Measurements from ENCODE around the gene VWF.

Gene VWF

DNA sequence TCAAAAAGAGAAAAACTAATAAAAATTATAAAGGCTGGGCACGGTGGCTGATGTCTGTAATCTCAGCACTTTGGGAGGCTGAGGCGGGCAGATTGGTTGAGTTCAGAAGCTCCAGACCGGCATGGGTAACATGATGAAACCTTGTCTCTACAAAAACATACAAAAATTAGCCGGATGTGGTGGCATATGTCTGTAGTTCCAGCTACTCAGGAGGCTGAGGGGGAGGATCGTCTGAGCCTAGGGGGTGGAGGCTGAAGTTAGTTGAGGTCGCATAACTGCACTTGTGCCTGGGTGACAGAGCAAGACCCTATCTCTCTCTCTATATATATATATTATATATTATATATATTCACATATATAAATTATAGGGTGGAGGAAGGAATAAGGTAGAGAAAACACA is 146.9 kb downstream of the VWF start:
- DNase-seq (ENCODE audit: low read depth): no peak

DNA sequence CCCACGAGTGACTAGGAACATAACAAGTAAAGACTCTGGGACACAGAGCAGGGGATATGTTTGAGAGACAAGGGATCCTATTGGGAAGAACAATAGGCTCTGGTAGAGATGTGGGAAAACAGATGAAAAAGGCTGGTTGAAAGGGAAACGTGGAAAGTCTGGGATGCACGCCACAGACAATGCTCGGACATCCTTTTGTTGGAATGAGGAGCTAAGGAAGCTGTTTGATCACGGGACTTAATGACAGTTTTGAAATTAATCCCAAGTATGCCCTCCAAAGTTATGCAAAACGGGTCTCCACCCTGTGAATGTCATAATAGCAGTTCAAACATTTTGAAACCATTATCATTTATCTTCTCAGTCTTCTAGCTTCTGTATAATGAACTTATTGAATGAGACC is 147.8 kb downstream of the VWF start:
- no peak for DNase-seq (ENCODE audit: low read depth)

DNA sequence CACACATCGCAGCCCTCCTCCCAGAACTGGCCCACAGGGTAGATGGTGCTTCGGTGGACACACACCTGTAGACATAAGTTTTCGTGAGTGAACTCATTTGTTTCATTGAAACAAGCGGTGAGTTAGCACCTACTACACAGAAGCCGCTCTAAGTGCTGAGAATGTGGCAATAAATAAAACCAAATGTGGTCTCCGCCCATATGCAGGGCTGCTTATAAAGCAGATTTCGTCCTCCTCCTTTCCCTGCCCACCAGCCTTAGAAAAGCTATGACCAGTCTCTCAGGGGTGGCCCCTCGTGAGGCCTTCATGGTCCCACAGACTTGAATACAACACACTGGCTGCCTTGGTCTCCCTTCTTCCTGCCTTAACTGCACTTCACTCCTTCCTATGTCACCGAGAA is 148.3 kb downstream of the VWF start:
- DNase-seq (ENCODE audit: low read depth): no peak

DNA sequence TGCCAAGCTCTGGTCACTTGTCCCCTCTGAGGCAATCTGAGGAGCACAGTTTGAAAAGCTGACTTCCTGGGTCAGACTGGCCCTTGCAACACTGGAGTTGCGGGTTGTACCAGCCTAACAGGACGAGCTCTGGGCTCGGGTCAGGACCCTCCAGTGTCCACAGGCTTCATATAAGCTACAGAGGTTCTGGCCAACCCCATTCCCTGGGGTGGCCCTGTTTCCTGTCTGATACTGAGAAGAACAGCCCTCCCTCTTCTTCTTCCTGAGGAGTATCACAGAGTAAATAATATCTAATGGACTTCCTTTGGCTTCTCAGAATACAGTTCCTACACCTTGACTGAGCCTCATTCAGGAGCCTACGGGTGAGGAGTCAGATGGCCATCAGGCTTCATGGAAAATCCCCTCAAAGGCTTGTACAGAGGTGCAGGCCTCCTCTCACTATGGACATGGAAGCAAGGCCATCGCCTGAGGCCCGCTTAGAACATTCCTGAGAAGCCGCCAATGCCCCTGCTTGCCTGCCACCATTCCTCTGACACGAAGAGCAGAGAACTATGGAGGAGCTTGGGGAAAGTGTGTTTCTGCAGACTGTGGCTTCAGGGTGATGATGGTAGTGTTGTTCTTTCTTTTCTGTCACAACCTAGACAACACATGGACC is 150.9 kb downstream of the VWF start:
- DNase-seq (ENCODE audit: low read depth): no peak

DNA sequence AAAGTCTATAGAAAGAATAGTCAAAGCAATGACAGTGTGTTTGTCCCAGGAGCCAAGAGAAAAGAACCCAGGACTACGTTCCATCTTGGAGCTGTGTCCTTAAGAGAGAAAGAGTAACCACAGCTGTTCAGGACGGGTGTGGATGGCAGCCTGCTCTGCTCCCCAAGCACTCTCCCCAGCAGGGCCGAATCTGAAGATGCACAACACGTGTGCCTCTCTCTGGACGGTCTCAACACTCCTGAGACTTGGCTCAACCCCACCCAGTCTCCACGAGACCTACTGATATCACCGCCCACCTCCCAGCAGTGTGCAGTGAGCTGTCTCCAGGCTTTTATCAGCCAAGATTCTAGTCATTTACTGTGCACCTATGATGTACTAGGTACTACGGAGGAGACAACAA is 152.1 kb downstream of the VWF start:
- DNase-seq (ENCODE audit: low read depth): no peak

DNA sequence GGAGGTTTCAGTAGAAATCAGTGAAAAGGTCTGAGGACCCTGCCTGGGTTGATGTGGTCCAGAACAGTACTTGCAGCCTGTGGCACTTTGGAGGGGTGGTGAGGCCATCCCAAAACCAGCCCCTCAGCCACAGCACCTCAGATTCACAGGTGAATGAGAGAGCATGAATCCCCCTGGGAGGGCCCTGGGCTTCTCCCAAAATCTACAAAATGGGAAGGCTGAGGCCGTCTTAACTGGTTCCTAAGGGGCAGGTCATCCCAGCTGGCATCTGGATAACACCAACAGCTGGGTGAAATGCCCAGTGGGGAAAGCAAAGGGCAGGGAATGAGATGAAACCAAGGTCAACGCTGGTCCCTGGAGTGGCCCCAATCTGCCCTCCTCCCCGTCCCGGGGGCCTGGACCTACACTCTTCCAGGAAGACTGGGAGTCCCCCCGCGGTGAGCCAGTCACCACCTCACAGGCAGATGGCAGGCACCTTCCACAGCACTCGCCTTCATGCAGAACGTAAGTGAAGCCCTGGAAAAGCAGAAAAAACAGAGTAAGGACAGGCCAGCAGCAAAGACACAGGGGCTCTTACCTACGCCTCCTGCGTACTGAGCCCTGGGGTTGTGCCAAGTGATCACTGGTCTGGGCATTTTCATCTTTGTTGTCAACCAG is 153.1 kb downstream of the VWF start:
- DNase-seq (ENCODE audit: low read depth): no peak

DNA sequence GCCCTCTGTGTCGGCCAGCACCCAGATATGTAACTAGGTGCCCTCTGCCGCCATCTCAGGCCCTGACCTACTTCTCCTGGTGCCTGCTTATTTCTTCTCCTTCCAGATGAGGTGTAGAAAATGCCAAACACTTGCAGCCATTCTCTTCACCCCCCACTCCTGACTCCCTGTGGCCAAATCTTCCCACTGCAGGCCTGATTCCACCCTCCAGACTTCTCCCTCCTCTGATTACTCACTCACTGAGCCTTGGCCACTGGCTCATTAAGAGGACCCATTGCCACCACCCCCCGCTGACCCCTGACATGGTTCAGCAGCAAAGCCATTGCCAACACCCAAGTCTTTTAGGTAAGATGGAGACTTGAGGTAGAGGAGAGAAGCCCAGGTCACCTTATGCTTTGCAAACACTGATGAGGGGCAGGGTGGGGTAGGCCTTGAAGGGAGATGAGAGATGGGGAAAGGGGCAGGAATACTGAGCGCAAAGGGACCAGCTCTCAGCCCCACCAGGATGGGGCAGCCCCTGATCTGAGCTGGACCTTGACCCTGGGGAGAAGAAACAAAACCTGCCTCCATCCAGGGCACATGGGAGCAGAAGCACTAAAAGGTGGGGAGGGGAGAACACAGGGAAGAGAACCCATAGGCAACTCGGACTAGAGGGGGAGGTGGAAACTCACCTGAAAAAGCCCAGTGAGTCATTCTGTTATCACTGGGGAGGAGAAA is 154.3 kb downstream of the VWF start:
- no peak for DNase-seq (ENCODE audit: low read depth)

DNA sequence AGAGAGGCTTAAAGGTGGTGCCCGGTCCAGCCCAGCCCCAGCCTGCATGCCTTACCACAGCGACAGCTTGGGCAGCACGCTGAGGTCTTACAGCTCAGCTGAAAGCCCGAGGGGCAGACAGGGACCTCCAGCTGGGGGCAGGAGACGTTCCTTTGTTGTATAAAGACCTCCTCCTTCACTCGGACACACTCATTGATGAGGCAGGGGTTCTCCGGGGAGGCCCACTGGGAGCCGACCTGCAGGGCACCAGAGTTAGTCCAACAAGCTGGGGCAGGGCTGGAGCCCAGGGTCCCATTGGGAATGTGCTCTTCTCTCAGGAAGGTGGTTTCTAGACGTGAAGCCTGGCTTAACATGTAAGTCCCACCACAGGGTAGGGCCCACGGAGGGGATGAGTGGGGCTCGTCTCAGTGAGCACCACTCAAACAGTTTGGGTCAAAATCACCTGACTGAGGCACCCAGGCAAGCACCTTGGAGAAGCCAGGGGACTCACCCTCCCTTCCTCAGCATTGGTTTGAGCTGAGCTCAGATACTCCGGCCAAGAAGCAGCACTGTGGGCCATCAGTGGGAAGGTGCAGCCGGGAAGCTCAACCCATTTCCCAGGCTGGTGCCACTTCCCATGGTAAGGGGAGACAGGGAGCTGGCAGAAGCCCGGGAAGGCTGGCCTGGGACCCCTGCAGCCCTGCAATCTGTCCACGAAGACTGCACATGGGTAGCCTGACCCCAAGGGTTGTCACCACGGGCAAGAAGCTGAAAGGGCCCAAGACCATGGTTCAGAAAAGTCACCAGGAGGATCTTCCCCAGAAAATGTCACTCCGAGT is 155.1 kb downstream of the VWF start:
- no peak for DNase-seq (ENCODE audit: low read depth)

DNA sequence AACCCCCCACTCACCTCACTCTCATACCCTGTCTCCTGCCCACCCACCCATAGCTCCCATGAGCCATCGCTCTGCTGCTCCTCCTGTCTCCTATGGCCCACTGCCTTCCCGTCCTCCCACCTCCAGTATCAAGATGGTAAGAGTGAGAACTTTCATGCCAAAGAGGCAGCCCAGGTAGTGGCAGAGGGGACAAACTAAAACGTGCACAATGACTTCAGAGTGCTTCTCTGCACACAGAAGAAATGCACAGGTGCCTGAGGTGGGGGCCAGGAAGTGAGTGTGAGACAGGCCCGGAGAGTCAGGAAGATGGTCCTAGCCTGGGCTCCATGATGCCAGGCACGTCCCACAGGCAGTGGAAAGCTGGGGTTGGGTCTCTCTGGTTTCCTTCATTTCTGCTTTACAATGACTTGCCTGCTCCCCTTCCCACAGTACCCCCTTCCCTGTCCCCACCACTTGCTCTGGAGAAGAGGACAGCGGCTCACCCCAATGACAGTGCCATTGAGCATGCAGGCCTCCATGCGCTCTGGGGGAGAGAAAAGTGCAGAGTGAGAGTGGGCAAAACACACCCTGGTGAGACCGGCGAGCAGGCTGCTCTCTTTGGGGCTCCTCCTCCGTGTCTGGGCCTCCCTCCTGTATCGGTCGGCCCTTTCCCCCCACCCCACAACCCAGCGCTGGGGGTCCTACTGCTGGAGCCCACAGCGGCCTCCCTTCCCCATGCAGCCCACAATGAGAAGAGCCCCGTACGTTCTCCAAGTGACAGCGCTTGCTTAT is 156.6 kb downstream of the VWF start:
- no peak for DNase-seq (ENCODE audit: low read depth)

DNA sequence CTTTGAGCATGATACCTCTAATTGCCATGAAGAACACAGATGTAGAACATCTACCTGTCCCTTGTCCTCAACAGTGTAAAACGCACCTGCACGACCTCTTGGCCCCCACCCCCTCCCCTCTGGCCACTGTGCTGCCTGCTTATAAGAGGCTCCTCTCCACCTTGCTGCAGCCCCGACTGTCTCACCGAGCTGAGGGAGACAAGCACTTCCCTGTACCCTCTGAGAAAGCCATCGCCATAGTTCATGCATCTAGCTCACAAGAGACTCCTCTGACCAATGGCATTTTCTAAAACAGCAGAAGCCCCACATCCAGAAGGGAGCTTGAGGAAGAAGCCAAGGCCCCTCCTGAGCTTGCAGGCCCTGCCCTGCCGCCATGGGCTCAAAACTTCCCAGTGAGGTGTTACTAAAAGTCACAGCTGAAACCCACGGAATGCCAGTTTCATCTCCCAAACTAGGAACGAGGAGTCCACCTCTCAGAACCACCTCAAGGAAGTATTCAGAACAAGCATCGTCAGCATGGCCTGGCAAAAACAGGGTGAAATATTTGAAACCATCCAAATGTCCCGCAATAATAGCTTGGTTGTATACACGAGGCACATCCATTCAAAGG is 157.9 kb downstream of the VWF start:
- no peak for DNase-seq (ENCODE audit: low read depth)

DNA sequence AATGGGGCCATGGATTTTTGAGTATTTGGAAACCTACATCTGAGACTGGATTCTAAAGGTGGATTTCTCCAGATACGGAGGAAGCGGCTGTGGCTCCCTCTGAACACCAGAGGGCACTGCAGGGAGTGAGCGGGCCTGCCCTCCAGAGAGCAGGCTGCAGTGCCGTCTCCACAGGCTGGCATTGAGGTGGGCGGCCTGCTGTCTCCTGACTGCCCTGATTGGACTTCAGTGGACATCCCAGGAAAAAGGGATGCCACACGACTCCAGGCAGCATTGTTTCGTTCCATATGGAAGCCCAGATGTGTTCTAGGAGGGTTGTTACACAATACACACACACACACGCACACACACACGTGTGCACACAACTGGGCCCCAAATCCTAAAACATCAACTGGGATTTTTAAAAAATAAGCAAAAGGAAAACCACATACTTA is 158.5 kb downstream of the VWF start:
- peak; percentile 20 for DNase-seq (ENCODE audit: low read depth)

DNA sequence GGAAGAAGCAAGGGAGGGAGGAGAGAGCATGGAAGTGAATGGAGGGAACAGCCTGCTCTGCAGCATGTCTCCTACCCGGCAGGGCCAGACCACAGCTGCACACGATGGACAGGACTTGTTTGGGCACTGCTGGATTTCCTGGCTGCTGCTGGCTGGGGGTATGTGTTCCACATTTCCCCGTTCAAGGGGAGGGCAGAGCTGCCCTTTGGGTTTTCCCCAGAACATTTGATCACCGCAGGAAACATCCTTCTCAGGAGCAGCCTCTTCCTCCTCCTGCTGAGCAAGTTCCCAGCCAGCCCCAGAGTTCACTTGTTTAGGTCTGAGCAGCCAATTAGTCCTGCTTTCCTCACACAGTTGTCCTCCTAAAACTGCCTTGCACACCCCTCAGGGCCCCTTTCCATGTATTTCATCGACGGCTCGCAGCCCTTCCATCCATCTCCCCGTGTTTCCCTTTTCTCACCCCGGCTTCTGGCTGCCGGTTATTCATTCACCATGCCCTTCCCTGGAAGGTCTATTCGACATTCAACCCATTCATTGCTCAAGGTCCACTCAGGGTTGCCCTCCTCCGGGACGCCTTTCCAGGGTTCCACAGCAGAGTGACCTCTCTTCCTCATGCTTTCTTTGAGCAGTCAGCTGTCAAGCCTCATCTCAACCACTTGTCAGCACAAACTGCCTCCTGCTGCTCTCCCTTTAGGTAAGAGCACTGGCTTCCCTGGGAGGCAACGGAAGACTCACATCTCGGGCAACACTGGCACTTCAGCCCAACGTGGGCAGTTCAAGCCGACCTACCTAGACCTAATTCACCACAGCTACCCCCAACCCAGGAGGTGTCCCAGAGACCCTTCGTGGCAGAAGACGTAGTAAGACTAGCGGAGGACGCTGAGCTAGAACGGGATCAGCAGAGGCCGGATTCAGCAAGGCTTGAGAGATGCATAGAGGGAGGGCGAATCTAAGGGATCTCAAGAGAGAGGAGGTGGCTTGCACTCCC is 159.3 kb downstream of the VWF start:
- no peak for DNase-seq (ENCODE audit: low read depth)

DNA sequence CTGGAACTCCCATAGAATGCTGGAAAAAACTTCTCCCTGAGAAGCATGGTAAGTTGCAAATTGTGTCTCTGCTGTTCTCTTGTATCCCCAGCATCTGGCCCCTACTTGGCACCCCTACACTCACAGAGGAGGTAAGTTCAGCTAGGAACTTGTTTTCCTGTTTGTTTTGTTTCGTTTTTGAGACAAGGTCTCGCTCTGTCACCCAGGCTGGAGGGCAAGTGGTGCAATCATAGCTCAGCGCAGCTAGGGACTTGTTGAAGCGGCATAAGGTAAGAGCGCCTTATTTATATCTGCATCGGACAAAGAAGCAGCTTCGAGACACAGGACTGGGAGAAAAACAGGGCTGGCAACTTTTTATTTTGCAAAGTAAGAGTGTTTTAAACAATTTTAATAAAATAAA is 161.0 kb downstream of the VWF start:
- DNase-seq (ENCODE audit: low read depth): no peak

DNA sequence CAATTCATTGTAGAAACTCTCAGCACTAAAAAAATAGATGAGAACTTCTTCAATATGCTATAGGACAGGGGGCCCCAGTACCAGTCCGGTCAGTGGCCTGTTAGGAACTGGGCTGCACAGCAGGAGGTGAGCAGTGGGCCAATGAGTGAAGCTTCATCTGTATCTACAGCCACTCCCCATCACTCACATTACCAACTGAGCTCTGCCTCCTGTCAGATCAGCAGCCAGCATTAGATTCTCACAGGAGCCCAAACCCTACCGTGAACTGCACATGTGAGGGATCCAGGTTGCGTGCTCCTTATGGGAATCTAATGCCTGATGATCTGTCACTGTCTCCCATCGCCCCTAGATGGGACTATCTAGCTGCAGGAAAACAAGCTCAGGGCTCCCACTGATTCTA is 163.7 kb downstream of the VWF start:
- DNase-seq (ENCODE audit: low read depth): no peak

DNA sequence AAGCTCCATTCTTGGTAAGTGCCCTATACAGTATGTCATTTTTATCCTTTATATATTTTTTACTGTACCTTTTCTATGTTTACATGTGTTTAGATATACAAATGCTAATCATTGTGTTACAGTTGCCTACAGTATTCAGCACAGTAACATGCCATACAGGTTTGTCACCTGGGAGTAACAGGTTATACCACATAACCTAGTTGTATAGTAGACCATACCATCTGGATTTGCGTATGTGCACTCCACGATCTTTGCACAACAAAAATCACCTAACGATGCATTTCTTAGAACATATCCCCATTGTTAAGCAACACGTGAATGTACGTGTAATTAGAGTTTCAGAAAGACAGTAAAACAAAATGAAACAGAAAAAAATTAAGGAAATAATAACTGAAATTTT is 167.5 kb downstream of the VWF start:
- no peak for DNase-seq (ENCODE audit: low read depth)

DNA sequence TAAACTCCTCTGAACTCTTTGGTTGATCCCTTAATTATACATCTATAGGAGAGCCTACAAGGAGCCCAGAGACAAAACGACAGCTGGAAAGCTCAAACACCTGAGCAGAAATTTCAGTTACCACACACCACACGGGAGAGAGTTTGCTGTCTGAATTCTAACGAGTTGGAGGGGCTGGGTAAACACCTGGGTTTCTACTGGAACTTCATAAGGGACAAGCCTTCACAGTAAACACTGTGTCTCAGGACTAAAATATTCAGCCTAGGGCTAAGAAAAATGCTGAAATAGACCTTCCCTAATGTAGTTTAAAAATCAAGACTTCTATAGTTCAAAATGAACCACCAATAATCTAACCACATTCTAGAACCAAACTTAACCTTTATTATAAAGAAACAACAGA is 169.8 kb downstream of the VWF start:
- no peak for DNase-seq (ENCODE audit: low read depth)

DNA sequence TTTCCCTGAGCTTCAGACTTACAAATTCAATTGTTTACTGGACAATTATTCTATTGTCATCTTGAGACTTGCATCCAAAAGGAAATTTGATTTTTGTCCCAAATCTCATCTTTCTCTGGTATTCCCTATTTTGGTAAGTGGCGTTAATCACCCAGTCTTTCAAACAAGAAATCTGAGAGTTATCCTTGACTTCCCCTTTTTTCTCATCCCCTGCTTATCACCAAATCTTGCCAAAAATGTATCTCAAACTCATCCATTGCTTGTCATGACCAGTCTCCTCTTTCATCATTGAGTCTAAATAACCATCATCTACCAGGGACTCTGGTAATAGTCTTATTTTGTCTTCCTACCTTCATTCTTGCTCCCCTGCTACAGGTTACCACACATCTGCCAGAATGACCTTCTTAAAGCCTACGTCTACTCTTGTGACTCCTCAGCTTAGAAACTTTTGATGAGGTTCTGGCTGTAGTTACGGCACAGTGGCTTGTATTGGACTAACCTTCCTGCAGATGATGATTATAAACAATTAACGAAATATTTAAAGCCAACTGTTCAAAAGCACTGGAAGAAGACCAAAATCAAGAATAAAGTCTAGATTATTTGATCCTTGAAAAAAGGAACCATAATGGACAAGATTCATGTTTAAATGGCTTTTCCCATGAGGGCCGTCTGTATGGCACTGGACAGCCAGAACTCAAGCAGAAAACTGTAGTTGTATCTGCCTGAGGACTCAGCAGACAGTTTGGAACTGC is 170.5 kb downstream of the VWF start:
- DNase-seq (ENCODE audit: low read depth): no peak

DNA sequence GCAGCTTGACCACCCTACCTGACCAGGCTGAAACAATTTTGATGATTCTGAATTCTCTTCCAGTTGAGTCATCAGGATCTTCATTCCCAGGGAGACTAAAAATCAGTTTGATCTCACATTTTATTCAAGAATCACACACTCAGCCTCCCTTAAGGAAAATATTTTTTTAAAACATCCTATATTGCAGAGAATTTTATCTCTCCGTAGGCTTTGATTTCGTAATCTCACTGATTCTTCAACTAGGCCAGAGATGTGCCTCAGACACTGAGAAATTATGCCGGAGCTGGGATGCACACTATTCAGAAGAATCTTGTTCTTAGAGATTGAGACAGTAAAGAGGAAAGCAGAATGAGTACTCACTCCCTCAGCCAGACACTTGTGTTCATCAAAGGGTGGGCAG is 172.4 kb downstream of the VWF start:
- no peak for DNase-seq (ENCODE audit: low read depth)

DNA sequence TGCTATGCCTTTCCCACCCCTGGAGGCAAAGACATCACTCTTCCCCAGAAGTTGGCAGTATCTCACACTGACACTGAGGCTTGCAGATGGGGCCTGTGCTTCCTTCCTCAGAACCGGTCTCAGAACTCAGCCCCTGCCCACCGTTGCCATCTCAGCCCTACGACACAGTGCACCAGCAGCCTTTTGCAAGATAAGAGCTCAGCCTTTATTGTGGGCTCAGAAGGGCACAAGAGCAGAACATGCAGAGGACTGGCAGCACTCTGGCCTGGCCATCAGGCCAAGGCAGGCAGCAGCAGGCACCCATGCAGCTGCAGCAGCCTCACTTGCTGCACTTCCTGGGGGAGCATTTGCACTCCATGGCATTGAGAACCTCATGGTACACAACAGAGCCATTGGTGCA is 175.8 kb downstream of the VWF start:
- no peak for DNase-seq (ENCODE audit: low read depth)

All from stimulated activated CD8-positive, alpha-beta memory T cell treated with anti-CD3 and anti-CD28 coated beads, Interleukin-12 subunit alpha, Interleukin-12 subunit beta, amount 100 ng/mL, for 1 hour (primary cell).